RWPE2 (cell line): ENCODE data around the gene SIM2.

Experiments used
- ATAC-seq: fragments of 200-7000 bp; cut with Tn5 transposase; 3 replicates; pipeline ENCODE4 v1.9.1; 2021; ENCODE audit warnings: low read depth
- DNase-seq: peaks from one replicate; pipeline ENCODE4 v3.0.0-alpha.2; 2020; ENCODE audit warnings: low spot score
- H3K27ac ChIP-seq: fragments of 450-650 bp; 2 replicates; pipeline ENCODE4 v1.5.1; 2017; ENCODE audit warnings: mild to moderate bottlenecking; ENCODE audit not compliant: poor library complexity, severe bottlenecking
- H3K27me3 ChIP-seq: fragments of 250-450 bp; sonication (Bioruptor Pico); 2 replicates; pipeline ENCODE4 v1.5.1; 2021; ENCODE audit warnings: mild to moderate bottlenecking, moderate library complexity; ENCODE audit not compliant: insufficient read depth, poor library complexity, severe bottlenecking
- H3K36me3 ChIP-seq: fragments of 250-450 bp; sonication (Bioruptor Pico); 2 replicates; pipeline ENCODE4 v1.5.1; 2020; ENCODE audit warnings: low read depth, mild to moderate bottlenecking, moderate library complexity
- H3K4me1 ChIP-seq: fragments of 250-450 bp; sonication (Bioruptor Pico); 2 replicates; pipeline ENCODE4 v1.5.1; 2021; ENCODE audit warnings: mild to moderate bottlenecking, moderate library complexity; ENCODE audit not compliant: insufficient read depth, poor library complexity, severe bottlenecking
- H3K4me3 ChIP-seq: fragments of 250-450 bp; sonication (Bioruptor Pico); 2 replicates; pipeline ENCODE4 v1.5.1; 2021; ENCODE audit warnings: mild to moderate bottlenecking, moderate library complexity; ENCODE audit not compliant: severe bottlenecking
- H3K9me3 ChIP-seq: fragments of 250-450 bp; sonication (Bioruptor Pico); 2 replicates; pipeline ENCODE4 v1.5.1; 2021; ENCODE audit warnings: mild to moderate bottlenecking, moderate library complexity; ENCODE audit not compliant: severe bottlenecking
- CTCF ChIP-seq: fragments of 450-650 bp; IDR thresholded peaks from one replicate; pipeline ENCODE4 v1.5.1; 2017; ENCODE audit warnings: mild to moderate bottlenecking, moderate library complexity; ENCODE audit not compliant: poor library complexity, severe bottlenecking

The SIM2 gene

DNA sequence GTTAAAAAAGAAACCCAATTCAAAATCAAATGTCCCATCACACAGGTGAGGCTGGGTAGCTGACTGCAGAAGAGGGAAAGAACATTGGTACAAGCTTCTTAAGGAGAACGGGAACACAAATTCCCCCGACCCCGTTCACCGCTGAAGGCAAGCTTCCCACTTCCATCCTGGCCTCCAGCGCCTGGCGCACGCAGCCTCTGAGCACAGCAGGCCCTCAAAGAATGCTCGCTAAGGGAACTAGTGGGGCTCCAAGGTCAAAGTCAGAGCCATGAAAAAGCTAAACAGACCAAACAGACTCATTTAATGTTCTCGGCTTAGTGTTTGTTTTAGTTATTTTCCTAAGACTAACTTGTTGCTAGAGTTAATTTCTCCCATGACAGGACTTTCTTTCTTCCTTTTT lies 63.7 kb downstream of the SIM2 start:
- TF ChIP-seq CTCF = no peak

DNA sequence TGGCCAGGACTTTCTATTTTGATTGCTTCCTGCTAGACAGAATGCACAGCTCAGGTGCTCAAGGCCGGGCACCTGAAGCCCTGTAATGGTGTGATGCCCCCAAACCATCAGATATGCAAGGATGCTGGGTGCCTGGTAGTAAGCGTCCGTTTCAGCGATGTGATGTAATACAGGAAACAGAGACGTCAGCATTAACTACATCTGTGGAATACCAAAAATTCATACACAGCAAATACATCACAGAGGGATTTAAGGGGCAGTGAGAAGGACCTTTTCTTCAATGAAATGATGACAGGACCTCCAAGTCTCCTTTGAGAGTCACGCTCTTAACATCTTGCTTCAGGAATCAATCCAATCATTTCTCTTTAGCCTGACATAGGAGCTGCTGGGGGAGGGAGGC lies 64.4 kb downstream of the SIM2 start:
- no peaks in the 10 kb centered on the region for H3K9me3 ChIP-seq
- TF ChIP-seq CTCF = no peak
- no peaks in the 10 kb centered on the region for H3K36me3 ChIP-seq
- H3K4me1 ChIP-seq = no peaks in the 10 kb centered on the region
- H3K27ac ChIP-seq = no peak overlapping the region
- no peak for ATAC-seq
- H3K4me3 ChIP-seq = no peak overlapping the region
- no peaks in the 10 kb centered on the region for H3K27me3 ChIP-seq
- DNase-seq = no peak

More for the DNA sequence above, 63.7 kb downstream of the SIM2 start:
- Histone ChIP-seq H3K36me3 (no peaks in the 10 kb centered on the region), H3K4me3 (no peak overlapping the region), H3K27me3 (no peaks in the 10 kb centered on the region), H3K9me3 (no peaks in the 10 kb centered on the region), H3K4me1 (no peaks in the 10 kb centered on the region), H3K27ac (no peak overlapping the region)
- no peak for ATAC-seq
- no peak for DNase-seq

GRCh38 chr21:36765229-36765628 lies 66.3 kb downstream of the SIM2 start:
- ATAC-seq (no peak), DNase-seq (no peak)
- H3K4me1 ChIP-seq = no peaks in the 10 kb centered on the region
- no peaks in the 10 kb centered on the region for H3K9me3 ChIP-seq
- TF ChIP-seq CTCF = no peak
- H3K36me3 ChIP-seq = no peaks in the 10 kb centered on the region
- H3K4me3 ChIP-seq = no peak overlapping the region
- H3K27me3 ChIP-seq = no peaks in the 10 kb centered on the region
- no peak overlapping the region for H3K27ac ChIP-seq

GRCh38 chr21:36766511-36766910 lies 67.6 kb downstream of the SIM2 start:
- TF ChIP-seq CTCF = no peak
- ATAC-seq = no peak

DNA sequence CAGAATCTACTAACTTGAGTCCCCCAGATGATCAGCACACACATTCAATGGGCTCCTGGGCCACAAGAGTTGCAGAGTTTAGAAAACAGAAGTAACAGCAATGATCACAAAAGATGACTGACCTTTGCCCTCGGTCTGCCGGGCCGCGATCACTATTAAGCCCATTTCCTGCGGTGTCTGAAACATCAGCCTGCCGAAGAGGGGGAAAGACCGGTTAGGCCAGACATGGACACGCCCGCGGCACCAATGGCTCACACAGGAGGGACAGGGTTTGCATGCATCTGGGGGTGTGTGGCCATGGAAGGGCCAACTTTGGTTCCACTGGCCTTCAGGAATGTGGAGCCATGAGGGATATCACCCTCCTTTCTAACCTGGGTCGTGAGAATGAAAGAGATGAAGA lies 68.2 kb downstream of the SIM2 start:
- no peaks in the 10 kb centered on the region for H3K27me3 ChIP-seq
- H3K9me3 ChIP-seq = no peaks in the 10 kb centered on the region
- H3K4me1 ChIP-seq = no peaks in the 10 kb centered on the region
- no peak for DNase-seq
- H3K4me3 ChIP-seq = no peak overlapping the region
- no peaks in the 10 kb centered on the region for H3K36me3 ChIP-seq
- no peak overlapping the region for H3K27ac ChIP-seq
- TF ChIP-seq CTCF = no peak
- ATAC-seq = no peak

More at GRCh38 chr21:36766511-36766910, 67.6 kb downstream of the SIM2 start:
- H3K9me3 ChIP-seq = no peaks in the 10 kb centered on the region
- DNase-seq = no peak
- H3K36me3 ChIP-seq = no peaks in the 10 kb centered on the region
- no peak overlapping the region for H3K27ac ChIP-seq
- no peaks in the 10 kb centered on the region for H3K4me1 ChIP-seq
- H3K4me3 ChIP-seq = no peak overlapping the region
- H3K27me3 ChIP-seq = no peaks in the 10 kb centered on the region
